ENCODE results near the gene RAB7B. TPM values are rescaled to one million over a fixed set of nuclear protein-coding genes. Genes with fewer than 3 reads are reported as not detected.

The RAB7B gene
- total RNA-seq, 2 donors from 2014 or later, result 0.18 TPM; not detected in 1

- H3K27me3 Mint-ChIP-seq, result peaks cover 5% of the 10 kb centered on the region
- H3K4me3 Mint-ChIP-seq, result peak overlapping the region; percentile 21
- no peak for DNase-seq
- peak overlapping the region; percentile 66 for H3K27ac Mint-ChIP-seq
- H3K36me3 Mint-ChIP-seq (ENCODE audit: low read depth), result peaks cover 2% of the 10 kb centered on the region
- H3K4me1 Mint-ChIP-seq, result peaks cover 26% of the 10 kb centered on the region
- ATAC-seq, result no peak
- no peaks in the 10 kb centered on the region for H3K9me3 ChIP-seq (ENCODE audit: control insufficient read depth, low read length, poor library complexity, severe bottlenecking)
Measured at GRCh38 chr1:206036663-206037455, 33.7 kb upstream of the RAB7B start.

DNA sequence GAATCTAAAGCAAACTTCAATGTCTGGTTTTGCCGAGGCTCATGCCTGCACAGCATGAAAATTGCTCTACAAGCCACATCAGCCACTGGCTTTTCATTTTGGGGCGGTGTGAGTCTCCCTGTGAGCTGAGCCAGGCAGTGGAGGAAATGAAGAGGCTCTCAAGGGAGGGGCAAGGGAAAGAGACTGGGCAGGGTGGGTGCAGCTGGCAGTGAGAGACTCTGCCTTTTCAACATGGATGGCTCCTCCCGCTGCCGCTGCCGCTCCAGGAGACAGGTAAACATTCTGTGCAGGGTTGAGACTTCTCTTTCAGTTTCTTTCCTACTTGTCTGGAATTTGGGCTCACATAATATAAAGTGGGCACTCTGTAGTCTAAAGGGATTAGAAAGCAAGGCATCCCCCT, 31.8 kb upstream of the RAB7B start:
- H3K9me3 ChIP-seq (ENCODE audit: control insufficient read depth, low read length, poor library complexity, severe bottlenecking), result no peaks in the 10 kb centered on the region
- ATAC-seq (peak; percentile 55), DNase-seq (no peak)
- Mint-ChIP-seq H3K4me3 (peak overlapping the region; percentile 84), H3K27me3 (peaks cover under 1% of the 10 kb centered on the region), H3K36me3 (ENCODE audit: low read depth) (peaks cover 2% of the 10 kb centered on the region), H3K27ac (peak overlapping the region; percentile 66), H3K4me1 (peaks cover 23% of the 10 kb centered on the region)

DNA sequence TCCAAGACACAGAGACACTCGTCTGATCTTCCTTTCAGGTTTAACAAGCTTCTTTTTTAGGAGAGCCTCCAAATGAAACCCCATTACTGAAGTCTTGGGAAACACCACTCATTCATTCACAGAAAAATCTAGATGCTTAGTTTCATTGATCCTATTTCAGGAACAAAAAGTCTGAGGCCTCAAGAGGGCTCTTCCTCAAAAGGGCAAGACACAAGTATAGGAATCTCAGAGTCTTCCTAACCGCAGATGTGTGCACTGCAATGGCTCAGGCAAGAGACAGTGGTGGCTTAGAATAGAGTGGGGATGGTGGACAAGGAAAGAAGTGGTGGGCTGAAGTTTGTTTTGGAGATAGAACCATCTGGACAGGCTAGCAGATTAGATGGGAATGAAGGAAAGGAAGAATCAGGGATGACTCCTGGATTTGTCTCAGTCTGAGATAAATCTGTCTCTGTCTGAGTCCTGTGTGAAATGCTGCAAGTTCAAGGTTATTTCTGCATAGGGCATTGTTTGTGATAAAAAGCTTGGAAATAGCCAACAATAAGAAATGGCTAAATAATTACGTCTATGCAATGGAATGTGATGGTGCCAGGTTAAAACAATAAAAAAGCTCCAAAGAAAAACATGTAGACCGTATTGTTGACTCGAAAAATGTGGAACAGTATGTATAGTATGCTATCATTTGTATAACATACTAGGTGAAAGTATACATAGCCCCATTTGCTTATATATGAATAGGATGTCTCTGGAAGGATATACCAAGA, 29.4 kb upstream of the RAB7B start:
- Mint-ChIP-seq H3K27ac (peak overlapping the region; percentile 16), H3K4me3 (no peak overlapping the region), H3K36me3 (ENCODE audit: low read depth) (peaks cover 4% of the 10 kb centered on the region), H3K4me1 (peaks cover 9% of the 10 kb centered on the region), H3K27me3 (peaks cover 19% of the 10 kb centered on the region)
- no peaks in the 10 kb centered on the region for H3K9me3 ChIP-seq (ENCODE audit: control insufficient read depth, low read length, poor library complexity, severe bottlenecking)
- no peak for ATAC-seq
- no peak for DNase-seq

DNA sequence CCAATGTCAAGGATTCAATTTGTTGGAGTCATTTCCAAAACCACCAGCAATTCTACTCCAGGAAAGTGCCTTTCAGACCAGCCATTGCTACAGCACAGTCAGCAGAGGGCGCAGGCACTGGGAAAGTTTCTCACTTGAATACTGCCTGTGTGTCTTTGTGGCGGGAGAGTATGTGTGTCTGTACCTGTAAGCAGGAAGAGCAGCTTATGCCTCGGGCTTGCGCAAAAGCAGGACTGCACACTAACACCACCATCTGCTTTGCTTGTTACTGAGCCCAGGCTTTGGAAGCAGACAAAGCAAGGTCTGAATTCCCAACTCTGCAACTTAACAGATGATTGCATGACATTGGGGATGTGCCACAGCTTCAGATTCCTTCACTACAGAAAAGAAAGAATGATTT, 27.5 kb upstream of the RAB7B start:
- peaks cover 4% of the 10 kb centered on the region for H3K36me3 Mint-ChIP-seq (ENCODE audit: low read depth)
- H3K9me3 ChIP-seq (ENCODE audit: control insufficient read depth, low read length, poor library complexity, severe bottlenecking), result no peaks in the 10 kb centered on the region
- ATAC-seq (peak; percentile 89), DNase-seq (peak; percentile 39 to 51 (median 44))
- peaks cover 27% of the 10 kb centered on the region for H3K27me3 Mint-ChIP-seq
- no peak overlapping the region for H3K27ac Mint-ChIP-seq
- peaks cover 9% of the 10 kb centered on the region for H3K4me1 Mint-ChIP-seq
- H3K4me3 Mint-ChIP-seq, result no peak overlapping the region

DNA sequence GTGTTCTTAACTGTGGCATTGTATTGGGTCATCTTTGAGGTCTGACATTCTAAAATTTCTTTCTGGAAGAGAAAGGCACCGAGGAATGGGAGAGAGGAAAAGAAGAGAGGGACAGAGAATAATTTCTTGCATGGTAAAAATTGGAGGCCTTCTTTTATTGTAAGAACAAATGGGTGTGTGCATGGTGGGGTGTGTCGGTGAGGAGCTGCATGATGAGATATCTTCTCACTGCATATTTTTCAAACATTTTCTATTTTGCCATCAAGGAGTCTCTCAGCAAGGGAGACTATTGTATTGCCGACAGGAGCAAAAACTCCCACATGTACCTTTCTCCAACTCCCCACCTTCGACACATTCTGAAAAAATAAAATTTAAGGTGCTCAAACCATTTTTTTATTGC, 27.0 kb upstream of the RAB7B start:
- no peak overlapping the region for H3K4me3 Mint-ChIP-seq
- peaks cover 27% of the 10 kb centered on the region for H3K27me3 Mint-ChIP-seq
- H3K4me1 Mint-ChIP-seq, result peaks cover 9% of the 10 kb centered on the region
- ATAC-seq (no peak), DNase-seq (no peak)
- no peaks in the 10 kb centered on the region for H3K9me3 ChIP-seq (ENCODE audit: control insufficient read depth, low read length, poor library complexity, severe bottlenecking)
- H3K36me3 Mint-ChIP-seq (ENCODE audit: low read depth), result peaks cover 4% of the 10 kb centered on the region
- H3K27ac Mint-ChIP-seq, result no peak overlapping the region

GRCh38 chr1:206029484-206029883, 26.3 kb upstream of the RAB7B start:
- no peaks in the 10 kb centered on the region for H3K9me3 ChIP-seq (ENCODE audit: control insufficient read depth, low read length, poor library complexity, severe bottlenecking)
- Mint-ChIP-seq H3K27ac (no peak overlapping the region), H3K4me1 (peaks cover 9% of the 10 kb centered on the region), H3K4me3 (no peak overlapping the region), H3K36me3 (ENCODE audit: low read depth) (peaks cover 4% of the 10 kb centered on the region), H3K27me3 (peaks cover 27% of the 10 kb centered on the region)
- DNase-seq, result no peak
- ATAC-seq, result no peak

GRCh38 chr1:206025283-206025820, 22.2 kb upstream of the RAB7B start:
- Mint-ChIP-seq H3K27ac (no peak overlapping the region), H3K4me3 (no peak overlapping the region), H3K36me3 (ENCODE audit: low read depth) (peaks cover 2% of the 10 kb centered on the region), H3K4me1 (peaks cover 3% of the 10 kb centered on the region), H3K27me3 (peaks cover 56% of the 10 kb centered on the region)
- DNase-seq (no peak), ATAC-seq (no peak)
- no peaks in the 10 kb centered on the region for H3K9me3 ChIP-seq (ENCODE audit: control insufficient read depth, low read length, poor library complexity, severe bottlenecking)

DNA sequence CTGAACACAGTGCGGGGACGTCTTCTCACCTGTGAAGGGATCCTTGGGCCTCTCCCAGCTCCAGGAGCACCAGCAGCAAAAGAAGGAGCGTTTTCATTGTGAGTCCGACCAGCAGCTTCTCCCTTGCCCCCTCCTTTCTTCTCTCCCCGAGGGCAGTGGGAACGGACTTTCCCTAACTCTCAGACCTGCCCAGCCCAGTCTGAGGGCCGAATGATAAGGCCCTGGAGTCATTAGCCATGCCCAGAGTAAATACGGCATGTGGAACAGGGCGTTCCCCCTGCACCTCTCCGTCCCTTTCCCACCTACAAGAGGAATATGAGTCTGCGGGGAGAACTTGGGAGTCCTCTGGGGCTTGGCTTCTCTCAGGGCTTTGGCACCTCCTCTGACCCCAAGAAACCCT, 20.5 kb upstream of the RAB7B start, which contains the start of gene CTSE:
CTSE (minus strand) TSS at position 201 of the 400 bp plus-strand sequence; CDS start at position 97, 104 bp downstream.
- Mint-ChIP-seq H3K27me3 (peaks cover 50% of the 10 kb centered on the region), H3K4me3 (no peak within 1 kb of the TSS), H3K27ac (no peak within 1 kb of the TSS), H3K4me1 (no peaks in the 10 kb centered on the region), H3K36me3 (ENCODE audit: low read depth) (no peaks in the 10 kb centered on the region)
- ATAC-seq (no peak), DNase-seq (no peak)
- H3K9me3 ChIP-seq (ENCODE audit: control insufficient read depth, low read length, poor library complexity, severe bottlenecking), result no peaks in the 10 kb centered on the region

GRCh38 chr1:206022766-206023165, 19.6 kb upstream of the RAB7B start:
- no peak overlapping the region for H3K4me3 Mint-ChIP-seq
- no peak for DNase-seq
- H3K36me3 Mint-ChIP-seq (ENCODE audit: low read depth), result peaks cover 1% of the 10 kb centered on the region
- H3K4me1 Mint-ChIP-seq, result no peaks in the 10 kb centered on the region
- no peak overlapping the region for H3K27ac Mint-ChIP-seq
- ATAC-seq, result no peak
- H3K27me3 Mint-ChIP-seq, result peaks cover 45% of the 10 kb centered on the region
- no peaks in the 10 kb centered on the region for H3K9me3 ChIP-seq (ENCODE audit: control insufficient read depth, low read length, poor library complexity, severe bottlenecking)

DNA sequence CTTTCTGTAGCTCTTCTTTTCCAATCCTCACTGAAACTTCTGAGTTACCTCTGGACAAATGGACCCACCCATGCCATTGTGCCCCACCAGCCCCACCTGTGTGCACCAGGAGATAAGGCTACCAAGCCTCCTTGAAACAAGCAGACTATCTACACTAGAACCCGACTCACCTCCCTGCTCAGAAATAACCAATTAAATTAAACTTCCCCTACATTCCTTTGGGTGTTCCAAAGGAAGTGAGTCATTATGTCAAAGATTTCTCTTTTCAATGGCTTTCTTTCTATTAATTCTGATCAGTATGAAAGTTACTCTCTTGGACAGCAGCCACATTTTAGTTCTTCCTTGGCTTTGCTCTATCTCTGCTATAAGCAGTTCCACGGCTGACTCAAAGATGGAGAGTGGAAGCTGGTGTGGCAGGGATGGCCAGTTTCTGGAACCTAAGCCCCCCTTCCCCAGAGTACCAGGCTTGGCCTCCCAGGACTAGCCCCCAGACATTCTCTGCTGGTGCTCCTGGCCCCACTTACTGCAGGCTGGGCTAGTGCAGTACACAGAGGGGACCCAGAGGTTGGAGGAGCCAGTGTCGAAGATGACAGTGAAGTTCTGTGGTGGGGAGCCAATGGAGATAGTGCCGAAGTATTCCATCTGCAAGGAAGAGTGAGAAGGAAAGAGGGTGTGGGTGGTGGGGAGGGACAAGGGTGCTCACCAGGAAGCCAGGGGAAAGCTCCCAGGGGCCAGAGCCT, 18.6 kb upstream of the RAB7B start:
- Mint-ChIP-seq H3K4me3 (no peak overlapping the region), H3K4me1 (no peaks in the 10 kb centered on the region), H3K27me3 (peaks cover 35% of the 10 kb centered on the region), H3K36me3 (ENCODE audit: low read depth) (peaks cover 2% of the 10 kb centered on the region), H3K27ac (no peak overlapping the region)
- no peak for DNase-seq
- no peaks in the 10 kb centered on the region for H3K9me3 ChIP-seq (ENCODE audit: control insufficient read depth, low read length, poor library complexity, severe bottlenecking)
- ATAC-seq, result no peak

- no peak for DNase-seq
- H3K36me3 Mint-ChIP-seq (ENCODE audit: low read depth), result peaks cover 2% of the 10 kb centered on the region
- no peak overlapping the region for H3K4me3 Mint-ChIP-seq
- ATAC-seq, result no peak
- H3K27ac Mint-ChIP-seq, result no peak overlapping the region
- peaks cover 35% of the 10 kb centered on the region for H3K27me3 Mint-ChIP-seq
- H3K4me1 Mint-ChIP-seq, result no peaks in the 10 kb centered on the region
- H3K9me3 ChIP-seq (ENCODE audit: control insufficient read depth, low read length, poor library complexity, severe bottlenecking), result no peaks in the 10 kb centered on the region
Measured at GRCh38 chr1:206021008-206021625, 17.9 kb upstream of the RAB7B start.

DNA sequence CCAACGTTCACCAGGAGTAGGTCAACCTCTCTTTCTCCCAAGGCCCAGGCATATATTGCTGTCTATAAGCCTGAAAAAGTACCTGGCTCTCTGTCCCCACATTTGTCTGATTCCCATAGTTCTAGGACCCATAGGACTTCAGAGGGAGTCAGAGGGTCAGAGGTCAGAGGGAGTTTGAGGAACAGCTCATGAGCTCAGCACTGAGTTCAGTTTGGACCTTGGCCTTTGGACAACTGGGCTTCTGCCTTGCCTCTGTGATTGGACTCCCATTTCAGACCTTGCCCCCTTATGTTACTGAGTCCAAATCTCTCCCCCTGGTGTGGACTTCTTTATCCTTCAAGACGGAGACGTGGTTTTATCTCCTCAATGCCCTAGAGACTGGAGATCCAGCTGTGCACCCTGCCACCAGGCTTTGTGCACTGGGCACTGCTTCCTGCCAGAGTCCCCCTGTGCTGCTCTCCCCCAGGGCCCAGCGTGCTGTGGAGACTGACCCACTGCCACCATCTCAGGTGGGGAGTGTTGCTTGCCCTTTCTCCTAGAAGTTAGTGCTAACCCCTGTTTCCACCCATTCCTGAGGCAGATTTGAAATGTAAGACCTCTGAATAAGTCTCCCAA, 17.3 kb upstream of the RAB7B start:
- no peak overlapping the region for H3K4me3 Mint-ChIP-seq
- ATAC-seq (no peak), DNase-seq (no peak)
- H3K27ac Mint-ChIP-seq, result no peak overlapping the region
- peaks cover 35% of the 10 kb centered on the region for H3K27me3 Mint-ChIP-seq
- no peaks in the 10 kb centered on the region for H3K9me3 ChIP-seq (ENCODE audit: control insufficient read depth, low read length, poor library complexity, severe bottlenecking)
- no peaks in the 10 kb centered on the region for H3K4me1 Mint-ChIP-seq
- peaks cover 2% of the 10 kb centered on the region for H3K36me3 Mint-ChIP-seq (ENCODE audit: low read depth)

Measured in T-helper 17 cell (primary cell).